Pericardium fibroblast (primary cell): ENCODE results near the gene CACNA1H. TPM values are rescaled to one million over a fixed set of nuclear protein-coding genes. Genes with fewer than 3 reads are reported as not detected.

Experiments
- total RNA-seq: library from RNA; depleted of rRNA; stranded (reverse); fragments of >200 nt; gene quantifications from 2 replicates; pipeline ENCODE4 v1.2.3, GENCODE V29; 2015

CACNA1H gene
- total RNA-seq: 2.6 and 2.8 TPM in 2 replicates

DNA sequence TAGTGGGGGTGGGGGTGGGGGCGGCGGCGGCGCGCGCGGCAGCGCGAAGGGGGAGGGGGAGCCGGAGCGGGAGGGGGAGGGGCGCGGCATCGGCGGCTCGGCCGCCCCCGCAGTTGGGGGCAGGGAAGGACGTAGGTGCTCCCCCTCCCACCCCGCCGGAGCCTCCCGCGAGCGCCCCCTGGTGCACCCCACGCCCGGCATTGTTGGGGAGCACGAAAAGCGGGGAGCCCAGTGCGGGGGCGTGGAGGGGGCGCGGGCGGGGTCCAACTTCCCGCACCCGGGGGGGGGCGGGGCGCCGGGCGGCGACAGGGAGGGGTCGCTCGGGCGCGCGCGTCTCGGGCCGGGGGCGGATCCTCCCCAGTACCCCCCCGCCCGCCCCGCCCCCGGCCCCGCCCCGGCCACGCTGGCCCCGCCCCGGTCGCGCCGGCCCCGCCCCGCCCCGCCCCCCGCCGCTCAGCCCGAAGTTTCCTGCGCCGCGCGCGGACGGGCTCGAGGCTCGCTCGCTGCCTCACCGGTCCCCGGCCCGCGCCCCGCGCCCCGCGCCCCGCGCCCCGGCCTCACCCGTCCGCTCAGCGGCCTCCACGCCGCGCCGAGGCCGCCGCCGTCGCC lies at the start of gene CACNA1H:
Gene CACNA1H (plus strand): TSS at position 456 of the 609 bp plus-strand sequence. CDS start 632 bp downstream, outside the sequence.

GRCh38 chr16:1225051-1225451 lies 72.1 kb downstream of the CACNA1H start, which contains the start of gene TPSG1:
Gene TPSG1, minus strand, starts transcription at chr16:1225268. Its CDS starts 16 bp downstream, at chr16:1225252.

DNA sequence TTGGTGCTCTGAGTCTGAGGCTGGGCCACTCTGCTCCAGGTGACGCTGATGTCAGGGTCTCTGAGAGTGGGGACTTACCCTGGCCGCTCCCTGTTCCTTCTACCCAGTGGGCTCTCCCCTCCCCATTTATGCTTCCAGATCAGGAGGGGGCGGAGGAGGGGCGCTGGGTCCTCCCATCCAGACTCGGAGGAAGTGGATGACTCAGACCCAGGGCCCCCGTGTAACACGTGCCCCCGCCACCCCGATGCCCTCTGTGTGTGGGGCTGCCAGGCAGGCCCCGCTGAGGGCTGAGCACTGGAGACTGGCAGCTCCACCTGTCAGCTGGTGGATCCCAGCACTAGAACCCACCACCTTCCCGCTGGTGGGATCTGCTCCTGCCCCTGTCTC lies 77.2 kb downstream of the CACNA1H start, which contains the start of gene TPSB2:
Gene TPSB2 (minus strand): TSS at position 101 of the 387 bp plus-strand sequence. CDS start 233 bp downstream, outside the sequence.

DNA sequence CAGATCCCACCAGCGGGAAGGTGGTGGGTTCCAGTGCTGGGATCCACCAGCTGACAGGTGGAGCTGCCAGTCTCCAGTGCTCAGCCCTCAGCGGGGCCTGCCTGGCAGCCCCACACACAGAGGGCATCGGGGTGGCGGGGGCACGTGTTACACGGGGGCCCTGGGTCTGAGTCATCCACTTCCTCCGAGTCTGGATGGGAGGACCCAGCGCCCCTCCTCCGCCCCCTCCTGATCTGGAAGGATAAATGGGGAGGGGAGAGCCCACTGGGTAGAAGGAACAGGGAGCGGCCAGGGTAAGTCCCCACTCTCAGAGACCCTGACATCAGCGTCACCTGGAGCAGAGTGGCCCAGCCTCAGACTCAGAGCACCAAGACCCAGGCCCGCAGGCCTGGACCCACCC lies 87.5 kb downstream of the CACNA1H start, which contains the start of gene TPSAB1:
Gene TPSAB1 (plus strand): TSS at position 270 of the 400 bp plus-strand sequence. CDS start 234 bp downstream, outside the sequence.

GRCh38 chr16:1255276-1256122 lies 102.6 kb downstream of the CACNA1H start, which contains the start of gene TPSD1:
Gene TPSD1, plus strand, starts transcription at chr16:1256069. Its CDS starts 212 bp downstream, at chr16:1256281.

Other genes starting within 250 kb of the CACNA1H start
- gene LMF1, start 182.1 kb upstream of the CACNA1H start, total RNA-seq: 17.4 and 19.4 TPM in 2 replicates
- gene SOX8, start 171.3 kb upstream of the CACNA1H start, total RNA-seq: 0.70 and 1.1 TPM in 2 replicates
- not detected in 2 replicates for gene SSTR5, start 80.4 kb upstream of the CACNA1H start, total RNA-seq
- gene C1QTNF8, start 56.9 kb upstream of the CACNA1H start, total RNA-seq: not detected in 2 replicates
- gene TPSG1, start 72.2 kb downstream of the CACNA1H start, total RNA-seq: not detected in 2 replicates
- not detected in 2 replicates for gene TPSB2, start 77.1 kb downstream of the CACNA1H start, total RNA-seq
- not detected in 2 replicates for gene TPSAB1, start 87.6 kb downstream of the CACNA1H start, total RNA-seq
- gene TPSD1, start 103.0 kb downstream of the CACNA1H start, total RNA-seq: not detected in 2 replicates
- 34.5 and 67.3 TPM in 2 replicates for gene UBE2I, start 156.5 kb downstream of the CACNA1H start, total RNA-seq
- 0.09 and 0.12 TPM in 2 replicates for gene BAIAP3, start 180.5 kb downstream of the CACNA1H start, total RNA-seq
- 77.6 and 105 TPM in 2 replicates for gene TSR3, start 198.8 kb downstream of the CACNA1H start, total RNA-seq
- 43.7 and 70.5 TPM in 2 replicates for gene GNPTG, start 198.8 kb downstream of the CACNA1H start, total RNA-seq